Liver (tissue), 9 donors: Measurements from ENCODE around the gene CDC42EP3. TPM values are rescaled to one million over a fixed set of nuclear protein-coding genes. Genes with fewer than 3 reads are reported as not detected.
A peak's percentile ranks its signal among the peaks of the same experiment; 100 is the strongest.

Source experiments
- DNase-seq: peaks from one replicate; pipeline ENCODE4 v3.0.0-alpha.2; 2017; ENCODE audit warnings: low spot score
- H3K27ac ChIP-seq, 2 donors: one replicate each; pipeline ENCODE4 v1.7.0; 2013; ENCODE audit warnings: inconsistent platforms in 2 of 2, low read length in 2 of 2, control low read depth in 1 of 2, low read depth in 1 of 2, mild to moderate bottlenecking in 1 of 2
- H3K27me3 ChIP-seq, 4 donors: one replicate each; pipeline versions ENCODE4 v1.6.1 to v1.7.0; 2013; ENCODE audit warnings: low read length in 3 of 4, inconsistent platforms in 1 of 4, mild to moderate bottlenecking in 1 of 4, moderate library complexity in 1 of 4; ENCODE audit not compliant: control insufficient read depth in 4 of 4, insufficient read depth in 4 of 4
- H3K36me3 ChIP-seq, 4 donors: one replicate each; pipeline versions ENCODE4 v1.6.1 to v1.7.0; 2013; ENCODE audit warnings: low read length in 3 of 4, mild to moderate bottlenecking in 3 of 4, low read depth in 1 of 4, moderate library complexity in 1 of 4; ENCODE audit not compliant: control insufficient read depth in 4 of 4, insufficient read depth in 3 of 4
- H3K4me1 ChIP-seq, 4 donors: one replicate each; pipeline versions ENCODE4 v1.6.1 to v1.7.0; 2013; ENCODE audit warnings: low read length in 3 of 4, mild to moderate bottlenecking in 3 of 4, moderate library complexity in 1 of 4; ENCODE audit not compliant: control insufficient read depth in 4 of 4, insufficient read depth in 4 of 4
- H3K4me3 ChIP-seq, 3 donors: one replicate each; pipeline versions ENCODE4 v1.6.1 to v1.7.0; 2013; ENCODE audit warnings: low read length in 3 of 3, control low read depth in 1 of 3, low read depth in 1 of 3, mild to moderate bottlenecking in 1 of 3
- H3K9ac ChIP-seq, 2 donors: one replicate each; pipeline ENCODE4 v1.7.0; 2013; ENCODE audit warnings: low read length in 2 of 2, mild to moderate bottlenecking in 2 of 2, moderate library complexity in 2 of 2, control low read depth in 1 of 2, low read depth in 1 of 2
- H3K9me3 ChIP-seq, 4 donors: one replicate each; pipeline versions ENCODE4 v1.6.1 to v1.7.0; 2013; ENCODE audit warnings: low read length in 3 of 4; ENCODE audit not compliant: control insufficient read depth in 4 of 4
- ATF3 ChIP-seq: IDR thresholded peaks from 2 replicates; pipeline ENCODE4 v1.6.1; 2016; ENCODE audit warnings: antibody characterized with exemption
- EGR1 ChIP-seq, 2 donors: IDR thresholded peaks; 2 replicates each; pipeline ENCODE4 v1.6.1; 2016 to 2018; ENCODE audit warnings: antibody characterized with exemption in 2 of 2, low read depth in 2 of 2
- FOXA1 ChIP-seq: IDR thresholded peaks from 2 replicates; pipeline ENCODE4 v1.6.1; 2016; ENCODE audit warnings: antibody characterized with exemption
- FOXA2 ChIP-seq: IDR thresholded peaks from 2 replicates; pipeline ENCODE4 v1.6.1; 2016; ENCODE audit warnings: antibody characterized with exemption
- GABPA ChIP-seq, 2 donors: IDR thresholded peaks in 1 of 2; conservative IDR thresholded peaks in 1 of 2; 2 replicates each; pipeline ENCODE4 v1.6.1; 2016; ENCODE audit warnings: antibody characterized with exemption in 2 of 2, mild to moderate bottlenecking in 1 of 2, moderate library complexity in 1 of 2
- HNF4A ChIP-seq, 2 donors: conservative IDR thresholded peaks; 2 replicates each; pipeline ENCODE4 v1.6.1; 2016; ENCODE audit warnings: antibody characterized with exemption in 2 of 2, mild to moderate bottlenecking in 2 of 2
- HNF4G ChIP-seq: IDR thresholded peaks from 2 replicates; pipeline ENCODE4 v1.6.1; 2016; ENCODE audit warnings: antibody characterized with exemption
- MAX ChIP-seq: IDR thresholded peaks from 2 replicates; pipeline ENCODE4 v1.6.1; 2016; ENCODE audit warnings: antibody characterized with exemption
- RAD21 ChIP-seq, 2 donors: IDR thresholded peaks; 2 replicates each; pipeline ENCODE4 v1.6.1; 2016; ENCODE audit warnings: antibody characterized with exemption in 2 of 2, mild to moderate bottlenecking in 2 of 2
- REST ChIP-seq: IDR thresholded peaks from 2 replicates; pipeline ENCODE4 v1.6.1; 2016; ENCODE audit warnings: antibody characterized with exemption, mild to moderate bottlenecking
- RXRA ChIP-seq, 2 donors: IDR thresholded peaks; 2 replicates each; pipeline ENCODE4 v1.6.1; 2017 to 2018; ENCODE audit warnings: antibody characterized with exemption in 2 of 2, mild to moderate bottlenecking in 1 of 2
- TAF1 ChIP-seq: conservative IDR thresholded peaks from 2 replicates; pipeline ENCODE4 v1.6.1; 2016; ENCODE audit warnings: antibody characterized with exemption, mild to moderate bottlenecking
- ZBTB33 ChIP-seq: IDR thresholded peaks from 2 replicates; pipeline ENCODE4 v1.6.1; 2016; ENCODE audit warnings: antibody characterized with exemption
- WGBS: extraction: QIAGEN DNeasy Blood & Tissue Kit; methylation state at CpG from one replicate; pipeline ENCODE4 v1.1.7; 2013; 5-methylcytosine and 5-hydroxymethylcytosine counted together
- polyA plus RNA-seq, 2 donors: library from polyadenylated mRNA; stranded (reverse) in 1 of 2; unstranded in 1 of 2; fragments of 200-250 nt in 1 of 2; fragments of >200 nt in 1 of 2; fragmentation: Nextera tagmentation in 1 of 2; extraction: Ambion mirVana in 1 of 2; gene quantifications; one replicate each; pipeline versions ENCODE4 v1.2.1 to v1.2.3, GENCODE V29; 2013 to 2015
- total RNA-seq, 2 donors: library from RNA; depleted of rRNA; stranded (reverse); fragments of >200 nt; gene quantifications; one replicate each; pipeline ENCODE4 v1.2.3, GENCODE V29; 2014
- donor health status: healthy.
- donor health status: healthy.
- donor health status: healthy.
- donor health status: healthy.
- donor health status: healthy.

The CDC42EP3 gene
- total and polyA plus RNA-seq, 4 donors: 2.5 to 4.1 (median 3.3) TPM

- no peak for TF ChIP-seq REST
These were observed 17.6 kb downstream of the CDC42EP3 start (continued) for GRCh38 chr2:37653805-37654378.

GRCh38 chr2:37653093-37653492 lies 18.3 kb downstream of the CDC42EP3 start:
- Histone ChIP-seq H3K27me3 (no peaks in the 10 kb centered on the region), H3K4me3 (no peak overlapping the region), H3K9me3 (no peaks in the 10 kb centered on the region), H3K27ac (peak overlapping the region; percentile 43 to 44), H3K9ac (no peak overlapping the region), H3K36me3 (no peaks in the 10 kb centered on the region), H3K4me1 (no peaks in the 10 kb centered on the region)
- TF ChIP-seq FOXA1: no peak
- no peak for TF ChIP-seq HNF4G
- no peak for TF ChIP-seq GABPA (IDR thresholded peaks at IDR 0.05 in 1 of 2, conservative IDR thresholded peaks at IDR 0.05 in 1 of 2)
- no peak for TF ChIP-seq FOXA2
- TF ChIP-seq RXRA (IDR thresholded peaks at IDR 0.05): no peak
- no peak for TF ChIP-seq RAD21 (IDR thresholded peaks at IDR 0.05)
- TF ChIP-seq TAF1: no peak
- TF ChIP-seq ATF3: no peak
- no peak for TF ChIP-seq EGR1 (IDR thresholded peaks at IDR 0.05; ENCODE audit: low read depth in 2 of 2)
- no peak for TF ChIP-seq REST
- TF ChIP-seq ZBTB33: no peak
- TF ChIP-seq HNF4A (conservative IDR thresholded peaks at IDR 0.05): no peak
- no peak for TF ChIP-seq MAX
- WGBS: 72% methylated on average over 6 of the region's 6 CpGs
- DNase-seq: no peak
